ENCODE results near the gene ZDHHC15. TPM values are rescaled to one million over a fixed set of nuclear protein-coding genes. Genes with fewer than 3 reads are reported as not detected.

Gene ZDHHC15, protein sequence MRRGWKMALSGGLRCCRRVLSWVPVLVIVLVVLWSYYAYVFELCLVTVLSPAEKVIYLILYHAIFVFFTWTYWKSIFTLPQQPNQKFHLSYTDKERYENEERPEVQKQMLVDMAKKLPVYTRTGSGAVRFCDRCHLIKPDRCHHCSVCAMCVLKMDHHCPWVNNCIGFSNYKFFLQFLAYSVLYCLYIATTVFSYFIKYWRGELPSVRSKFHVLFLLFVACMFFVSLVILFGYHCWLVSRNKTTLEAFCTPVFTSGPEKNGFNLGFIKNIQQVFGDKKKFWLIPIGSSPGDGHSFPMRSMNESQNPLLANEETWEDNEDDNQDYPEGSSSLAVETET
- 1.2 and 1.8 TPM in 2 replicates for total RNA-seq

GRCh38 chrX:75522565-75523431 lies at the start of gene ZDHHC15:
Gene ZDHHC15, minus strand, starts transcription at chrX:75523037. Its CDS starts 13 bp downstream, at chrX:75523024.

Other genes with a start within 250 kb of the ZDHHC15 start
- 12.6 and 12.8 TPM in 2 replicates for gene UPRT, start 249.0 kb downstream of the ZDHHC15 start, total RNA-seq

All from hair follicle dermal papilla cell (primary cell).